Measurements from ENCODE around the gene SPATA6L. TPM values are rescaled to one million over a fixed set of nuclear protein-coding genes. Genes with fewer than 3 reads are reported as not detected.
A peak's percentile ranks its signal among the peaks of the same experiment; 100 is the strongest.

SPATA6L gene
- total RNA-seq, 1 donor, result 1.2 TPM

DNA sequence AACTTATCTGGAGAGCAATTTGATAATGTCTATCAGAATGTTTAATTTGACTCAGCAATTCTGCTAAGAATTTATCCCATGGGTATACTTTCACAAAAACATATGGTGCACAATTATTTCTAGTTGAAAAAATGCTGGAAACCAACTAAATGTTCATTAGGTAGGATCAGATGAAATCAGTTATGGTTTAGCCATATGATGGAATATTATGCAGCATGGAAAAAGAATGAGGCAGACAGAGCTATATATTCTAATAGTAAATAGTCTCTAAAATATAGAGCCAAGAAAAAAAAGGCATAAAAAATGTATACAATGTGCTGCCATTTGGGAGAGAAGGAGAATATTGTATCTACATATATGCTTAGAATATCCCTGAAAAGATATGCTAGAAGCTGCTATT is 3.6 kb upstream of the SPATA6L start:
- DNase-seq (ENCODE audit: low read depth), result no peak
- H3K4me3 ChIP-seq (ENCODE audit: low read depth, low read length), result no peak overlapping the region
- TF ChIP-seq, protein P1, sequence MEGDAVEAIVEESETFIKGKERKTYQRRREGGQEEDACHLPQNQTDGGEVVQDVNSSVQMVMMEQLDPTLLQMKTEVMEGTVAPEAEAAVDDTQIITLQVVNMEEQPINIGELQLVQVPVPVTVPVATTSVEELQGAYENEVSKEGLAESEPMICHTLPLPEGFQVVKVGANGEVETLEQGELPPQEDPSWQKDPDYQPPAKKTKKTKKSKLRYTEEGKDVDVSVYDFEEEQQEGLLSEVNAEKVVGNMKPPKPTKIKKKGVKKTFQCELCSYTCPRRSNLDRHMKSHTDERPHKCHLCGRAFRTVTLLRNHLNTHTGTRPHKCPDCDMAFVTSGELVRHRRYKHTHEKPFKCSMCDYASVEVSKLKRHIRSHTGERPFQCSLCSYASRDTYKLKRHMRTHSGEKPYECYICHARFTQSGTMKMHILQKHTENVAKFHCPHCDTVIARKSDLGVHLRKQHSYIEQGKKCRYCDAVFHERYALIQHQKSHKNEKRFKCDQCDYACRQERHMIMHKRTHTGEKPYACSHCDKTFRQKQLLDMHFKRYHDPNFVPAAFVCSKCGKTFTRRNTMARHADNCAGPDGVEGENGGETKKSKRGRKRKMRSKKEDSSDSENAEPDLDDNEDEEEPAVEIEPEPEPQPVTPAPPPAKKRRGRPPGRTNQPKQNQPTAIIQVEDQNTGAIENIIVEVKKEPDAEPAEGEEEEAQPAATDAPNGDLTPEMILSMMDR (IDR thresholded peaks at IDR 0.05; ENCODE audit: insufficient read depth, low read length), result no peak

DNA sequence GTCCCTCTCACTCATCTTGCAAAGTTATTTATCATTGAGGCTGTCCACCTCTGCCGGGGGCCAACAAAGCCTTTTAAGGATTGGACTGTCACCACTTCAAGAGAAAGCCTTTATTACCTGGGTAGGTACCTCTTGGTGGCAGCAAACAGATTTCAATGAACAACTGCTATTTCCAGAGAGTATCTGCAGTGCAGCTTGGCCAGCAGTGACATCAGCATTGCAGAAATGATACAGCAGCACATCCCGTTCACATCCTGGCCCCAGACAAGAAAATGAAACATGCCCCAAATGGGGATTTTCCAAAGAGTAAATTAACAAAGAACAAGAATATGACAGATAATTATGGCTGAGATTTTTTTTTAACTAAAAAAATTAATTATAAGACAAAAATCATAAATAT is 2.3 kb upstream of the SPATA6L start:
- DNase-seq (ENCODE audit: low read depth), result no peak
- no peak overlapping the region for H3K4me3 ChIP-seq (ENCODE audit: low read depth, low read length)
- TF ChIP-seq, protein P1 (IDR thresholded peaks at IDR 0.05; ENCODE audit: insufficient read depth, low read length), result no peak

DNA sequence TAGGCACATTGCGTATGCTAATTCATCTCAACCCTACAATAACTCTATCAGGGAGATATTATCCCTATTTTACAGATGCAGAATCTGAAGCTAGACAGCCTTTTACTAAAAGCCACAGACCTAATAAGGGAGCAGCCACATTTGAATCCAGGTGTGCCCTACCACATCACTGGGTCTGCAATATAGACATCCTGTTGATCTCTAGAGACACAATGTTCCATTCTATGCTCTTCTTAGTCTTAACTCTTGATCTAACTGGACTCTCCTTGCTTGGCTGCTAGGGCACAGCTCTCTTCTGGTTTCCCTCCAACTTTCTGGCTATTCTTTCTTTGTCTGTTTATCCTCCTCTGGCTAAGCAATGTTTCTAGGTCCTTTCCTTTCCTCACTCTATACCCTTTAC is 1.4 kb upstream of the SPATA6L start:
- TF ChIP-seq, protein P1 (IDR thresholded peaks at IDR 0.05; ENCODE audit: insufficient read depth, low read length), result no peak
- H3K4me3 ChIP-seq (ENCODE audit: low read depth, low read length), result no peak overlapping the region
- DNase-seq (ENCODE audit: low read depth), result no peak

DNA sequence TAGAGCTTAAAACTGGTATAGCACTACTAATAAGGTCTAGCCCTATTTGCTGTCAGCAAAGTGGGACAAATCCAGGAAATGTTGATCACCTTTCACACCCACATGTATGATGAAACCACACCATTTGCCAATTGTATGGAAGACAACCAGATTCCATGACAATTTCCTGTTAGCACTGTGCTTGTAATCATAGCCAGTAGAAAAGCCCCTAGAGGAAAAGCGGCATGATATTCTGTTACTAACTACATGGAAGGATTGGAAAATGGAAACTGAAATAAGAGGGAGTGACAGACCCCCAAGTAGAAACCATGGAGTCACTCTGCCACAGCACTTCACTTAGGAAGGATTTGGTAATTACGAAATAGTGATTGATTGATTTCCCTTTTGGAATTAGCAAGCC is 923 bp downstream of the SPATA6L start:
- TF ChIP-seq, protein P1 (IDR thresholded peaks at IDR 0.05; ENCODE audit: insufficient read depth, low read length), result no peak
- no peak overlapping the region for H3K4me3 ChIP-seq (ENCODE audit: low read depth, low read length)
- peak; percentile 69 for DNase-seq (ENCODE audit: low read depth)

DNA sequence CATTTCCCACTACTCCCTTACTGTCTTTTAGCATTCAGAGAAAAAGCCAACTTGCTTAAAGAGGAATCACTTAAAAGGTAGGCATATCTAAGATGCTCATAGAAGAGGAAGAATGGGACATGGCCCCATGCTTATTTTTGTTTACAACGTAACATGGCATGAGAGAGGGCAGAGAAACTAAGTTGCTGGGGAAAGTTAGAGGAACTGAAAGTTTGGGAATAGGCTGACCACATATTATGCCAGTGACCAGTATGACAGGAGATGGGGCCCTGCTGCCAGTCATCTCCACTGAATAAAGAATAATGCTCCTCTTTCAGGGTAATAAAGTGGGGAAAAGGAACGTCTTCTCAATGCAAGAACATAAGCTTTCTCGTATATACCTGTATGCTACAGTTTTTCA is 2.3 kb downstream of the SPATA6L start:
- no peak for DNase-seq (ENCODE audit: low read depth)
- no peak overlapping the region for H3K4me3 ChIP-seq (ENCODE audit: low read depth, low read length)
- TF ChIP-seq, protein P1 (IDR thresholded peaks at IDR 0.05; ENCODE audit: insufficient read depth, low read length), result no peak

DNA sequence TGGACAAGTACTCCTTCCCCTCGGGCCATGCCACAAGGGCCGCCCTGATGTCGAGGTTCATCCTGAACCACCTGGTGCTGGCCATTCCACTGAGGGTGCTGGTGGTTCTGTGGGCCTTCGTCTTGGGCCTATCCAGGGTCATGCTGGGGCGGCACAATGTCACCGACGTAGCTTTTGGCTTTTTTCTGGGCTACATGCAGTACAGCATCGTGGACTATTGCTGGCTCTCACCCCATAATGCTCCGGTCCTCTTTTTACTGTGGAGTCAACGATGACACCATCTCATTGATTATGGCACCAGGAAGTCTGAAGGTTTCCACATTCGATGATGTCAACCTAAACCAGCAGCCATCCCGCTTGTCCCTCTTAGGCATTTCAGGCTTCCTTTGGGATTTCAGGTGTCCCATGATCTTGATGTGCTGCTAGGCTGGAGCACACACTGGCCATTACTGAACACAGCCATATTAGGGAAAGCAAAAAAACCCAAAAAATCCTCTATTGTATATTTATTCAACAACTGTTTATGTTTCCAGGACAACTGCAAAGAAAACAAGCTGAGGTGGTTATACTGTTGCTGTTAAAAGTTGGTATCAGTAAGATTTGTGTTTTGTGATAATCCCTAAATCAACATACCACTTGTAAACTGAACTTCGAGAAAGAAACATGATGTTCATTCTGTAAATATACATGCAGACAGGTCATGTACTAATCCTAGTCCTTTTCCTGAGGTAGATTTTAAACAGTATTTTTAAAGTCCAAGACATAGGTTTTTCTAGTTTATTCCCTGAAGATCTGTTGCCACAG is 3.1 kb downstream of the SPATA6L start:
- H3K4me3 ChIP-seq (ENCODE audit: low read depth, low read length), result peak overlapping the region; percentile 79
- no peak for DNase-seq (ENCODE audit: low read depth)
- TF ChIP-seq, protein P1 (IDR thresholded peaks at IDR 0.05; ENCODE audit: insufficient read depth, low read length), result no peak

All from fibroblast of the aortic adventitia (primary cell).